CD4-positive, alpha-beta T cell treated with Interleukin-4 for 4 hours (primary cell): ENCODE results near the gene THRSP.
"Not testable (repeated sequence)": the region's sequence is repeated elsewhere in the genome, so short reads cannot be mapped to it uniquely, and the experiment has no call there.

ENCODE experiments used
- DNase-seq: peaks from one replicate; pipeline ENCODE4 v3.0.0-alpha.2; 2020

The THRSP gene

GRCh38 chr11:78069465-78069864, 5.8 kb downstream of the THRSP start:
- DNase-seq: no peak

GRCh38 chr11:78070621-78071020, 7.0 kb downstream of the THRSP start:
- DNase-seq: no peak

- DNase-seq: no peak
Measured at GRCh38 chr11:78071717-78072116, 8.1 kb downstream of the THRSP start.

- no peak for DNase-seq
Measured at GRCh38 chr11:78072455-78072854, 8.8 kb downstream of the THRSP start.

GRCh38 chr11:78074756-78075155, 11.1 kb downstream of the THRSP start:
- no peak for DNase-seq

GRCh38 chr11:78076733-78077403, 13.2 kb downstream of the THRSP start:
- no peak for DNase-seq

GRCh38 chr11:78077592-78077991, 13.9 kb downstream of the THRSP start:
- not testable (repeated sequence) for DNase-seq

- DNase-seq: no peak
Measured at GRCh38 chr11:78078218-78079167, 14.8 kb downstream of the THRSP start.

GRCh38 chr11:78079232-78080083, 15.8 kb downstream of the THRSP start, which contains the start of gene NDUFC2:
TSS of gene NDUFC2 (minus strand) at chr11:78079862. CDS start at chr11:78079744, 118 bp downstream.
- DNase-seq: peak; percentile 68

- no peak for DNase-seq
Measured at GRCh38 chr11:78080084-78080817, 16.6 kb downstream of the THRSP start.

GRCh38 chr11:78080818-78081495, 17.3 kb downstream of the THRSP start:
- DNase-seq: no peak

GRCh38 chr11:78081583-78081982, 17.9 kb downstream of the THRSP start:
- no peak for DNase-seq

GRCh38 chr11:78082146-78082545, 18.5 kb downstream of the THRSP start:
- DNase-seq: no peak

- no peak for DNase-seq
Measured at GRCh38 chr11:78083021-78083420, 19.4 kb downstream of the THRSP start.

GRCh38 chr11:78084506-78084905, 20.8 kb downstream of the THRSP start:
- not testable (repeated sequence) for DNase-seq

- DNase-seq: no peak
Measured at GRCh38 chr11:78085972-78086371, 22.3 kb downstream of the THRSP start.

- DNase-seq: not testable (repeated sequence)
Measured at GRCh38 chr11:78086521-78087074, 22.9 kb downstream of the THRSP start.

- no peak for DNase-seq
Measured at GRCh38 chr11:78094250-78094649, 30.6 kb downstream of the THRSP start.

- DNase-seq: no peak
Measured at GRCh38 chr11:78097666-78098385, 34.2 kb downstream of the THRSP start.

GRCh38 chr11:78099666-78100065, 36.0 kb downstream of the THRSP start:
- no peak for DNase-seq

GRCh38 chr11:78100261-78100660, 36.6 kb downstream of the THRSP start:
- DNase-seq: no peak
